ENCODE measurements around the gene SEZ6. TPM values are rescaled to one million over a fixed set of nuclear protein-coding genes. Genes with fewer than 3 reads are reported as not detected.

Gene SEZ6
- total and polyA plus RNA-seq, 2 donors from 2014 or later, result not detected

DNA sequence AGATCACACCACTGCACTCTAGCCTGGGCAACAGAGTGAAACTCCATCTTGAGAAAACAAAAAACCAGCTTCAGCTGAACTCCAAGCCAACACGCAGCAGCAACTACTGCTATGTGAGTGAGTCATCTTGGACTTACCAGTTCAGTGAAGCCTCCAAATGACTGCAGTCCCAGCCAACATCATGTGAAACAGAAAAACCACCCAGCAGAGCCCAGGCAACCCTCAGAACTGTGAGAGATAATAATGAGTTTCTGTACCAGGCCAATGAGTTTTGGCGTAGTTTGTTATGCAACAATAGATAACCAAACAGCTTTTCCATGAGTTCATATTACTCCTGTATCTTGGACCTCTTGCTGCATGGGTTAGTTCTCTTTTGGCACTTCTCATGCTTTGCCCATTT lies 77.8 kb downstream of the SEZ6 start:
- no peak overlapping the region for H3K9ac ChIP-seq (ENCODE audit: low read length in 3 of 3)
- TF ChIP-seq, protein P1, sequence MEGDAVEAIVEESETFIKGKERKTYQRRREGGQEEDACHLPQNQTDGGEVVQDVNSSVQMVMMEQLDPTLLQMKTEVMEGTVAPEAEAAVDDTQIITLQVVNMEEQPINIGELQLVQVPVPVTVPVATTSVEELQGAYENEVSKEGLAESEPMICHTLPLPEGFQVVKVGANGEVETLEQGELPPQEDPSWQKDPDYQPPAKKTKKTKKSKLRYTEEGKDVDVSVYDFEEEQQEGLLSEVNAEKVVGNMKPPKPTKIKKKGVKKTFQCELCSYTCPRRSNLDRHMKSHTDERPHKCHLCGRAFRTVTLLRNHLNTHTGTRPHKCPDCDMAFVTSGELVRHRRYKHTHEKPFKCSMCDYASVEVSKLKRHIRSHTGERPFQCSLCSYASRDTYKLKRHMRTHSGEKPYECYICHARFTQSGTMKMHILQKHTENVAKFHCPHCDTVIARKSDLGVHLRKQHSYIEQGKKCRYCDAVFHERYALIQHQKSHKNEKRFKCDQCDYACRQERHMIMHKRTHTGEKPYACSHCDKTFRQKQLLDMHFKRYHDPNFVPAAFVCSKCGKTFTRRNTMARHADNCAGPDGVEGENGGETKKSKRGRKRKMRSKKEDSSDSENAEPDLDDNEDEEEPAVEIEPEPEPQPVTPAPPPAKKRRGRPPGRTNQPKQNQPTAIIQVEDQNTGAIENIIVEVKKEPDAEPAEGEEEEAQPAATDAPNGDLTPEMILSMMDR (IDR thresholded peaks at IDR 0.05; ENCODE audit: borderline replicate concordance, extremely low read depth, insufficient read depth), result no peak
- FAIRE-seq, result no peak

DNA sequence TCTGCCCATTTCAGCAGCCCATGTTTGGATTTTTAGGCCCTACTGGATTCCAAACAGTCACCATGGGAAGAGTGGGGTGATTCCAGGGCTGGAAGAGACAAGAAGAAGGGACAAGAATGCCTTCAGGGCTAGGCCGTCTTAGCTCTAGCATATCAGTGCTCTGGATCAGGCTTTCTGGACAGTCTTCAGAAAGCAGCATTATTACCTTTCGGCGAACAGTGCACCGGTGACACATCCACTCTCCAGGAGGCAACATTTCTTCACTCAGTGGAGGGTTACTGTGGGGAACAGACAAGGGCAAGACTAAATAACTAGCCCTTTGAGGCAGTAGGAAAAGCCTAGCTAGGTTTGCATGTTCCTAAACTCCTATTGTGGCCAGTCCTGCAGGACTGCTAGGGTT lies 79.0 kb downstream of the SEZ6 start:
- Histone ChIP-seq H3K9me3 (ENCODE audit: control insufficient read depth in 2 of 3, insufficient read depth in 1 of 3, low read length in 3 of 3) (no peaks in the 10 kb centered on the region), H3K4me1 (ENCODE audit: control insufficient read depth in 2 of 3, insufficient read depth in 2 of 3, low read depth in 1 of 3, low read length in 3 of 3) (peaks cover 0 to 8% (median 4%) of the 10 kb centered on the region in 3 donors), H3K27me3 (ENCODE audit: control insufficient read depth, insufficient read depth, low read length) (no peaks in the 10 kb centered on the region), H3K9ac (ENCODE audit: low read length in 3 of 3) (no peak overlapping the region), H3K36me3 (ENCODE audit: control insufficient read depth in 2 of 3, insufficient read depth in 3 of 3, low read length in 3 of 3) (peaks cover 2 to 9% (median 8%) of the 10 kb centered on the region in 3 donors), H3K4me3 (ENCODE audit: low read length in 3 of 3) (no peak overlapping the region), H3K27ac (ENCODE audit: low read depth in 2 of 2, low read length in 2 of 2) (peak overlapping the region; percentile 29 to 83)
- TF ChIP-seq, protein P1 (IDR thresholded peaks at IDR 0.05; ENCODE audit: borderline replicate concordance, extremely low read depth, insufficient read depth), result no peak
- DNase-seq (no peak), FAIRE-seq (no peak)
- intact Hi-C loops (cut with DNase I), result no loop called here

More for the DNA sequence above, 77.8 kb downstream of the SEZ6 start:
- H3K27me3 ChIP-seq (ENCODE audit: control insufficient read depth, insufficient read depth, low read length), result no peaks in the 10 kb centered on the region
- H3K36me3 ChIP-seq (ENCODE audit: control insufficient read depth in 2 of 3, insufficient read depth in 3 of 3, low read length in 3 of 3), result peaks cover 0 to 9% (median 2%) of the 10 kb centered on the region in 3 donors
- no peaks in the 10 kb centered on the region for H3K9me3 ChIP-seq (ENCODE audit: control insufficient read depth in 2 of 3, insufficient read depth in 1 of 3, low read length in 3 of 3)
- H3K4me3 ChIP-seq (ENCODE audit: low read length in 3 of 3), result no peak overlapping the region
- intact Hi-C loops (cut with DNase I), result no loop called here
- peaks cover 0 to 8% (median 4%) of the 10 kb centered on the region in 3 donors for H3K4me1 ChIP-seq (ENCODE audit: control insufficient read depth in 2 of 3, insufficient read depth in 2 of 3, low read depth in 1 of 3, low read length in 3 of 3)
- H3K27ac ChIP-seq (ENCODE audit: low read depth in 2 of 2, low read length in 2 of 2), result no peak overlapping the region
- DNase-seq, result no peak

GRCh38 chr17:28926366-28926765 lies 79.5 kb downstream of the SEZ6 start:
- intact Hi-C loops (cut with DNase I), result no loop called here
- Histone ChIP-seq H3K9me3 (ENCODE audit: control insufficient read depth in 2 of 3, insufficient read depth in 1 of 3, low read length in 3 of 3) (no peaks in the 10 kb centered on the region), H3K27ac (ENCODE audit: low read depth in 2 of 2, low read length in 2 of 2) (peak overlapping the region; percentile 29 to 83), H3K4me1 (ENCODE audit: control insufficient read depth in 2 of 3, insufficient read depth in 2 of 3, low read depth in 1 of 3, low read length in 3 of 3) (peaks cover 0 to 8% (median 4%) of the 10 kb centered on the region in 3 donors), H3K4me3 (ENCODE audit: low read length in 3 of 3) (no peak overlapping the region), H3K36me3 (ENCODE audit: control insufficient read depth in 2 of 3, insufficient read depth in 3 of 3, low read length in 3 of 3) (peaks cover 2 to 12% (median 12%) of the 10 kb centered on the region in 3 donors), H3K27me3 (ENCODE audit: control insufficient read depth, insufficient read depth, low read length) (no peaks in the 10 kb centered on the region), H3K9ac (ENCODE audit: low read length in 3 of 3) (no peak overlapping the region)
- DNase-seq, result no peak
- TF ChIP-seq, protein P1 (IDR thresholded peaks at IDR 0.05; ENCODE audit: borderline replicate concordance, extremely low read depth, insufficient read depth), result no peak
- FAIRE-seq, result no peak

DNA sequence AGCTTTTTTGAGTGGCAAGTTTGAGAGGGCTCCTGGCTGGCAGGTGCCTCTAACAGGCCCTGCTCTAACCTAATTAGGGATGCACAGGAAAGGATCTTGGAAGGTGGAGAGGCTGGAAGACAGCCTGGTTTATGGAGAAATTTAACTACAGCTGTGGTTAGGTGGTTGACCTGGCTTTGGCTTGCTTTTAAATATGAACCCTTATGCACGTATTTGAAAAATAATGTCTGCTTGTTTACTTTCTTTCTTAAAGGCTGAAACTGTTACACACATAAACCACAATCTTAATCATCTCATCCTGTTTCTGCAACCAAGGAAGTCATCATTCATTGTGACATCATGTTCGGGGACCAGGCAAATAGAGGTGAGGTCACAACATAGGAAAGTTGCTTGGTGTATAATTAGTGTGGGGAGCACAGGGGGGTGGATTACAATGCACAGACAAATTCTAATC lies 79.9 kb downstream of the SEZ6 start:
- no peaks in the 10 kb centered on the region for H3K27me3 ChIP-seq (ENCODE audit: control insufficient read depth, insufficient read depth, low read length)
- no peak overlapping the region for H3K9ac ChIP-seq (ENCODE audit: low read length in 3 of 3)
- FAIRE-seq (no peak), DNase-seq (peak in 1 of 5 donors; percentile 37)
- peaks cover 0 to 8% (median 4%) of the 10 kb centered on the region in 3 donors for H3K4me1 ChIP-seq (ENCODE audit: control insufficient read depth in 2 of 3, insufficient read depth in 2 of 3, low read depth in 1 of 3, low read length in 3 of 3)
- TF ChIP-seq, protein P1 (IDR thresholded peaks at IDR 0.05; ENCODE audit: borderline replicate concordance, extremely low read depth, insufficient read depth), result no peak
- H3K4me3 ChIP-seq (ENCODE audit: low read length in 3 of 3), result no peak overlapping the region
- peaks cover 2 to 16% (median 15%) of the 10 kb centered on the region in 3 donors for H3K36me3 ChIP-seq (ENCODE audit: control insufficient read depth in 2 of 3, insufficient read depth in 3 of 3, low read length in 3 of 3)
- intact Hi-C loops (cut with DNase I), result no loop called here
- H3K27ac ChIP-seq (ENCODE audit: low read depth in 2 of 2, low read length in 2 of 2), result peak overlapping the region; percentile 29 to 83
- H3K9me3 ChIP-seq (ENCODE audit: control insufficient read depth in 2 of 3, insufficient read depth in 1 of 3, low read length in 3 of 3), result no peaks in the 10 kb centered on the region
